CD4-positive, alpha-beta T cell treated with Interleukin-15 for 4 hours (primary cell): ENCODE measurements around the gene PASK.

Source experiments
- DNase-seq: peaks from one replicate; pipeline ENCODE4 v3.0.0-alpha.2; 2020; ENCODE audit warnings: low spot score

Gene PASK

GRCh38 chr2:241146286-241146685 lies 3.0 kb downstream of the PASK start:
- DNase-seq, result no peak

GRCh38 chr2:241142593-241142992 lies 6.7 kb downstream of the PASK start:
- DNase-seq, result no peak

- DNase-seq, result no peak
Observed at GRCh38 chr2:241142063-241142462, 7.2 kb downstream of the PASK start.

GRCh38 chr2:241141214-241141770 lies 8.0 kb downstream of the PASK start:
- DNase-seq, result no peak

GRCh38 chr2:241140445-241140840 lies 8.8 kb downstream of the PASK start:
- no peak for DNase-seq

GRCh38 chr2:241139531-241140444 lies 9.5 kb downstream of the PASK start:
- no peak for DNase-seq

- no peak for DNase-seq
Observed at GRCh38 chr2:241138471-241138870, 10.8 kb downstream of the PASK start.

GRCh38 chr2:241137276-241138190 lies 11.7 kb downstream of the PASK start:
- no peak for DNase-seq

- DNase-seq, result no peak
Observed at GRCh38 chr2:241136661-241137260, 12.5 kb downstream of the PASK start.

GRCh38 chr2:241136191-241136590 lies 13.1 kb downstream of the PASK start:
- DNase-seq, result no peak

- DNase-seq, result no peak
Observed at GRCh38 chr2:241135737-241136136, 13.5 kb downstream of the PASK start.

- no peak for DNase-seq
Observed at GRCh38 chr2:241134711-241135110, 14.6 kb downstream of the PASK start.

GRCh38 chr2:241133436-241133820 lies 15.8 kb downstream of the PASK start:
- no peak for DNase-seq

GRCh38 chr2:241132538-241133435 lies 16.5 kb downstream of the PASK start:
- DNase-seq, result no peak

GRCh38 chr2:241131531-241131930 lies 17.7 kb downstream of the PASK start:
- DNase-seq, result no peak

- DNase-seq, result no peak
Observed at GRCh38 chr2:241130316-241130715, 19.0 kb downstream of the PASK start.

- no peak for DNase-seq
Observed at GRCh38 chr2:241129086-241129871, 20.0 kb downstream of the PASK start.

- DNase-seq, result no peak
Observed at GRCh38 chr2:241128266-241128665, 21.0 kb downstream of the PASK start.

GRCh38 chr2:241126771-241127202 lies 22.5 kb downstream of the PASK start:
- no peak for DNase-seq

GRCh38 chr2:241126201-241126611 lies 23.1 kb downstream of the PASK start:
- no peak for DNase-seq
